Hypothalamus (tissue), 51 donors: ENCODE measurements around the gene TUNAR.

Experiments used
- DNase-seq, 51 donors: peaks; one replicate each; lab custom pipeline; 2025; lab: John Stamatoyannopoulos, UW

The TUNAR gene

GRCh38 chr14:95876761-95877538 lies at the start of gene TUNAR:
Gene TUNAR, plus strand, starts transcription at chr14:95876832.
- DNase-seq, result peak in 1 of 51 donors; percentile 12

GRCh38 chr14:95828649-95829265 lies 47.9 kb upstream of the TUNAR start:
- no peak for DNase-seq

- DNase-seq, result no peak
These were observed 47.3 kb upstream of the TUNAR start for GRCh38 chr14:95829321-95829720.

- DNase-seq, result no peak
These were observed 46.2 kb upstream of the TUNAR start for GRCh38 chr14:95830386-95830785.

- DNase-seq, result no peak
These were observed 45.6 kb upstream of the TUNAR start for GRCh38 chr14:95831041-95831440.

GRCh38 chr14:95831468-95831867 lies 45.2 kb upstream of the TUNAR start:
- DNase-seq, result no peak

- DNase-seq, result no peak
These were observed 44.6 kb upstream of the TUNAR start for GRCh38 chr14:95832012-95832411.

GRCh38 chr14:95833429-95833828 lies 43.2 kb upstream of the TUNAR start:
- no peak for DNase-seq

GRCh38 chr14:95834496-95834895 lies 42.1 kb upstream of the TUNAR start:
- no peak for DNase-seq

- no peak for DNase-seq
These were observed 41.4 kb upstream of the TUNAR start for GRCh38 chr14:95835121-95835730.

GRCh38 chr14:95838862-95839261 lies 37.8 kb upstream of the TUNAR start:
- DNase-seq, result no peak

- DNase-seq, result no peak
These were observed 36.4 kb upstream of the TUNAR start for GRCh38 chr14:95840094-95840700.

- no peak for DNase-seq
These were observed 35.0 kb upstream of the TUNAR start for GRCh38 chr14:95841668-95842067.

GRCh38 chr14:95849761-95850160 lies 26.9 kb upstream of the TUNAR start:
- DNase-seq, result no peak

- no peak for DNase-seq
These were observed 26.2 kb upstream of the TUNAR start for GRCh38 chr14:95850429-95850828.

GRCh38 chr14:95855606-95856005 lies 21.0 kb upstream of the TUNAR start:
- no peak for DNase-seq

- no peak for DNase-seq
These were observed 19.4 kb upstream of the TUNAR start for GRCh38 chr14:95857275-95857674.

- no peak for DNase-seq
These were observed 17.7 kb upstream of the TUNAR start for GRCh38 chr14:95858893-95859292.

GRCh38 chr14:95862243-95862642 lies 14.4 kb upstream of the TUNAR start:
- no peak for DNase-seq

GRCh38 chr14:95863295-95863694 lies 13.3 kb upstream of the TUNAR start:
- no peak for DNase-seq

- no peak for DNase-seq
These were observed 6.9 kb upstream of the TUNAR start for GRCh38 chr14:95869776-95870175.

- DNase-seq, result no peak
These were observed 5.9 kb upstream of the TUNAR start for GRCh38 chr14:95870772-95871171.
